Brain pericyte (primary cell): ENCODE results near the gene CFAP251.
"Not testable (repeated sequence)": the region's sequence is repeated elsewhere in the genome, so short reads cannot be mapped to it uniquely, and the experiment has no call there.

ENCODE experiments used
- DNase-seq: peaks from one replicate; pipeline ENCODE4 v3.0.0-alpha.2; 2012; ENCODE audit warnings: low read depth, low spot score

CFAP251 gene

DNA sequence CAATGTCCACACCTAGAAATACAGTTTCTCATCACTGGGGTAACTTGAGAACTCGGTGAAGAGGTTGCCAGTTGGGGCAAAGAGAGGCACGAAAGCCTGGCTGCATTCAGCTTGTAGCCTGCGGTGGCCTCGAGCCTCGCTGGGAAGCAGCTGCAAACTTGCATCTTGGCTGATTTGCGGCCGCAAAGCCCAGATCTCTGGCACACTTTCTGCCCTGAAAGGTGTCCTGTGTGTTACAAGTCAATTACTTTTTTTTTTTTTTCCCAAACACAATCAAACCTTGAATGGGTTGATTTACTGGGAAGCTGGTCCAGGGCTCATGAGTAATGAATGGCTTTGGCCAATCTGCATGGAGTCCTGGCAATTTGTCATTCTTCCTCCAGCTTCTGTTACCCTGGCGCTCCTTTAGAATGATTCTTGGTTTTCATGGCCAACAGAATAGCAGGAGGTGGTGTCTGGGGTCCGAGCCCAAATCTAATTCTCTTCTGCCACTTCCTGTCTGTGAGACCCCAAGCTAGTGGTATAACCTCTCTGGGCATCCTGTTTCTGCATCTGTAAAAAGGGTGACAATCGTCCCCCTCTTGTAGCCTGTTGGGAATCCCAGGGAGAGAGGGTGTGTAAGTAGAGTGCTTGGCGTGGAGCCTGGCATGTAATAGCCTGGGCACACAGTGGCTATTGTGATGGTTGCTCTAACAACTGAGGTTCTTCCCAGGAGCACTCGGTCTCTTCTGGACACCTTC lies 109.9 kb downstream of the CFAP251 start:
- DNase-seq = no peak

DNA sequence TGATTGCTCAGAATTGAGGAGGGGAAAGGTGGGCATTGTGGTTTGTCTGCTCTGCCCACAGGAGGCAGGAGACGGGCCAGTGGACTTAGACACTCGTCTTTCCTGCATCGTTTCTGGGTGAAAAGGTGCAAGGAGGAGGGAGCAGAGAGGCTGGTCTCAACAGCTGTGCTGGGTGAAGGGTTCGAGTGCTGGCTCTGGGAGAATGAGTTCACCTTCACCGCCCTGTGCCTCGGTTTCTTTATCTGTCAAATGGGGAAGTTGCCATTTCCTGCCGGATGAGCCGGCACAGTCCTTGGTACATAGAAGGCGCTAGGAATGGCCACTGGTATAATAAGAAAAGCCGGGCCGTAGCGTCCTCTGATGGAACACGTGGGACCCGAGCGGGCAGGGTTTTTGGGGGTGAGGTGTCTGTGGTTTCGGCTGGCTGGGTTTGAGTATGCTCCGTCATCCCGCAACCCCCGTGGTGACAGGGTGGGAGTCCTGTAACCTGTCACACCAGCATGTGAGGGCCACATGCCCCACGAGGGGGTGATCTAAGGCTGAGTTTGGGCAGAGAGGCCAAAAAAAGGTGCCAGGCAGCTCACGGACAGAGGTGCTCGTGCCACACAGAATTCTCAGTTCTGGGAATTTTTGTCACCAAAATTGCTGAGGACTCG lies 110.6 kb downstream of the CFAP251 start:
- no peak for DNase-seq

DNA sequence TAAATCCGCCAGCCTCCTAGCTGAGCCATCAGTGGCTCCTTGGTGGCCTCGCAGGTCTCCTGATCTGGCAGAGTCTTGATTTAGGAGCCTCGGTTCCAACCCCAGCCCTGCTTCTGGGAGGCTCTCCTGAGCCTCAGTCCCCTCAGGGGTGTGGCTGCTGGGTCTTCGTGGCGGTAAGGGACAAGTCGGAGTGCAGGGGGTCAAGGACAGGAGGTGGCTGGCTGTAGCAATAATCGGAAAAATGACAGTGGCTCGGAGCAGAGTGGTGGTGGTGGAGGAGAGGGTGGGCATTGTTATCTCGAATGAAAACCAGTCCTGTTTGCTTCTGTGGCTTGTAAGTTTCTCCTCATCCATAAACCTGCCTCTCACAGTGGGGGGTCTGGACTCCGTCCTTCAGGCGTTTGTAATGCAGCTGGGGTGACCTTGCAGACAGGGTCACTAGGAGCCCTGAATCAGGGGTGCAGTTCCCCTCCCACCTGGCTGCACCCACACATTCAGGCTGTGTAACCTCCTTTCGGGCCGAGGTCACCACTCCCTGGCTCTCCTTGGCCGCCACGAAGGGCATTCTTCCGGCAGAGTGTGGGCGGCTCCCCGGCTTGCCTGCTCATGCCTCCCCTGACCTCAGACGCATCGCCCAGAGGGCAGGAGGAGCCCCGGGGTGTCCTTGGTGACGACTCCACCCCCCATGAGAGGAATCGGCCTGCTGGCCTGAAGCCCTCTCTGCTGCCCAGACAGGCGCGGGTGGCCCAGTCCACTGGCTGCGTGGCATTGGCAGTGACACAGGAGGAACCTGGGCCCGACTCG lies 111.4 kb downstream of the CFAP251 start:
- DNase-seq = no peak

DNA sequence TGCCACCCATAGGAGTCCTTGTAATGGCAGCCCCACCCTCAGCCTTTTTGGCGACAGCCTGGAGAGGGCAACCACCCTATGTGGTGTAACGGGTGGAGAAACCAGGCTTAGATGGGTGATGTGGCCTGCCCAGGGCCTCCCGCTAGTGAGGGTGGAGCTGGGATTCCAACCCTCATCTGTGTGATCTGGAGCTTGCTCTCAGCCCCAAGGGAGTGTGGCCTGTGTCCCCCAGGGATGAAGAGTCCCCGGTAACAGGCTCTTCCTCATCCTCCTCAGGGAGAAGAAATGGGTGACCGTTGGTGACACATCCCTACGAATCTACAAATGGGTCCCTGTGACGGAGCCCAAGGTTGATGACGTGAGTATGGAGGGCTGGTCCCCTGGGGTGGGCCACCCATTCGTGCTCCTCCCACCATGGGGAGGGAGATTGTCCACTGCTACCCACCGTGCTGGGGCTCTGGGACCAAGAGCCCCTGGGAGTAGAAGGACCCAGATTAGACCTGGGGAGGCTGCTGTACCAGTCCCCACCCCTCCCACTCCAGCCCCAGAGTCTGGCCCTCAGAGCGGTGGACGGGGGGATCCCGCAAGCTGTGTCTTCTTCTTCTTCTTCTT lies 112.1 kb downstream of the CFAP251 start:
- no peak for DNase-seq

DNA sequence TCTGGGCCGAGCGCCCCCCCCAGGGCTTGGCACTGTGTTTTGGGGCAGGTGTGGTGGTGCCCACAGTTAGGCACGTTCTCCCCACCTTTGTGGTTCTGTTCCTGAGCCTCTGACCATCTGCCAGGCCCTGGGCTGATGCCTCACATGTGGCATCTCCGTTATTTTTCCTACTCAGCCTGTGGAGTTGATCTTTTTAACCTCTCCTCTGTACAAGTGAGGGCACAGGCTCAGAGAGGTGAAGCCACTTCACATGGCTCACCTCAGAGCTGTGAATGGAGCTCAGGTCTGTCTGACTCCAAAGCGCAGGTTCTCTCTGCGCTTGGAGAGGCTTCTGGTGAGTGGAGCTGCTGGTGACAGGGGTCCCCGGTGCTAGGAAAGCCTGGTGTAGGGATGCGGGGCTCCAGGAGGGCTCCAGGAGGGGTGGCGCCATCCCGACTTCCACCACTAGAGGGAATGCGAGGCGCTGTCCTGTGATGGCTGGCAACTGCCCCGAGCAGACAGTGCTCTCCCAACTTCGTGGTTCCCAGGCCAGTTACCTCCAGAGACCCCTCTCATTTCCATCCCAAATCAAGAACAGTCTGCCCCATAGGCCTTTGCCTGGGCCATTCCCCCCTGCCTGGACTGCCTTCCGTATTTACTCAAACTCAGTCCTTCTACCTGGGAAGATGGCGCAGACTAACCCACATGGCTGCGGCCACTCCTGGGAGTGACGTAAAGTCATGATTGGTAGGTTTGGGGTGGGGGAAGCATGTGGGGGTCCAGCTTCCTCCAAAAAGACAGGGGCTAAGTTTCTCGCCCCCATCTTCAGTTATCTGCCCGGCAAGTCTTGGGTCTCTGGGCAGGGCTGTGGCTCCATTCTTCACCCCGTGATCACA lies 113.2 kb downstream of the CFAP251 start:
- no peak for DNase-seq

DNA sequence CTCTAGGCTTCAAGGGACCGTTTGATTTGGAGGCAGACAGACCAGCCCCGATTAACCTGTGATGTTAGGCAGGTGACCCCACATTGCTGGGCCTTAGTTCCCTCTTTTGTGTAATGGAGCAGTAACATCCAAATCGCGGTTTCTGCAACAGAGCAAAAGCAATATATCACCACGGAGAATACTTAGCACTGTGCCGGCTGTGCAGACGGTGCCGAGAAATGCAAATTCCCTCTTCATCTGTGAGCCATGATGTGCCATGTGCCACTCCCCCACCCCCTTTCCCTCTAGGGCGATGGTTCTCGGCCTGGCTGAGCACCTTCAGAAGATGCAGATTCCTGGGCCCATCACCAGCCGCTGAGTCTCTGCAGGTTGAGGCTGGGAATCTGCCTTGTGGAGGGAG lies 114.2 kb downstream of the CFAP251 start:
- DNase-seq = no peak

DNA sequence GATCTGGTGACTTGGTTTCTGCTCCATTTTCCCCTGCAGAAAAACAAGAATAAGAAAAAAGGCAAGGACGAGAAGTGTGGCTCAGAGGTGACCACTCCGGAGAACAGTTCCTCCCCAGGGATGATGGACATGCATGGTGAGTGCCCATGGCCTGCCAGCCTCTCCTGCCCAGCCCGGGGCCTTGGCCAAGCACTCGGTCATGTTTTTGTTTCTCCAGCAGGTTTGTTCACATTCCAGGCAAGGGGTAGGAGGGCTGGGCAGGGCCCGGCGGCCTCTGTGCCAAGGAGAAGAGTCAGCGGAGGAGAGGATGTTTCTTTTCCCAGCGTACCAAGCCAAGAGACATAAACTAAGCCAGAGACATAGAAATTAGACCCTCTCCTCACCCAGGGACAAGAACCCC lies 116.9 kb downstream of the CFAP251 start:
- DNase-seq = no peak

DNA sequence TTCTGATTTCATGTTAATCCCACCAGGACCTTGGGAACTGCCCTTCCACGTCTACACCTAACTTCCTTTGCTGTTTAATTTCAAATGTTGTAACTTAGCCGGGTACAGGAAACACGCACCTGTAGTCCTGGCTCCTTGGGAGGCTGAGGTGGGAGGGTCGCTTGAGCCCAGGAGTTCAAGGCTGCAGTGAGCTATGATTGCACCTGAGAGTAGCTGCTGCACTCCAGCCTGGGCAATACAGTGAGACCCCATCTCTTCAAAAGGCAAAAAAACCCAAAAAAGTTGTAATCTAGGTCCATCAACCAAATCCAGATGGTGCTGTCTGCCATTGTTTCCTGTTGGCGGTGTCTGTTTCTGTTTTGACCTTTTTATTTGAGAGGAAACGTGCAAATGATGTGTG lies 117.8 kb downstream of the CFAP251 start:
- DNase-seq = no peak

DNA sequence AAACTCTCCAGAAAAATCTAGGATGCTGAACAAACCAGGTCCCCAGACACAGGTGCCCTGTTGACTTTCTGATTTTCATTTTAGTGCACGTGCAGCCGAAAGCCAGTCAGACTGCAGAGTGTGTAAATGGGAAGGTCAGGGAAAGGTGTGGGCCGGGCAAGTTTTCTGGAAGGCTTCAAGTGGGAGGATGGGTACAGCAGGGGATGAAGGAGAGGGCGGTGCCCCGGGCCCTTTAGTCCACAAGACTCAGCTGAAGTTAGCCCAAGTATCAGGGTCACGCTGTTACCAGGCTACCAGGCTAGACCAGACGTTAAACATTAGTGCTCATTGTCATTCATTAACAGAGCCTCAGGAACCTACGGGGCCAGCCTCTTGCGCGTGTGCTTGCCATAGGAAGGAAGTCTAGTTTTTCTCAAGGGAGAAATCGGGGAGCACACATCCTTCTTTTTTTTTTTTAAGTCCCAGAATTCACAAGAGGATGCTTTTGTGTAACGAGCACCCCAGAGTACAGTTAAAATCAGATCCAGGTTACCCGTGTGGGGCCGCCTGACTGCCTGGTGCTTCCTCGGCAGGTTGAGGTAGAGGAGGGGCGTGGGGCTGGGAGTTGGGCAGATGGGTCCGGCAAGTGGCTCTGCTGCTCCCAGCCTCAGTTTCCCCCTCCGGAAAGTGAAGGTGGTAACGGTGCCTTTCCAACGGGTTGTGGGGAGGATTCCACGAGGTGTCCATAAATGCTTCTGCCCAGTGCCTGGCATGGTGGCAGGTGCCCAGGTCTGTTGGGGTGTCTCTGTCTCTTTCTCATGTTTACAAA lies 122.4 kb downstream of the CFAP251 start:
- no peak for DNase-seq

DNA sequence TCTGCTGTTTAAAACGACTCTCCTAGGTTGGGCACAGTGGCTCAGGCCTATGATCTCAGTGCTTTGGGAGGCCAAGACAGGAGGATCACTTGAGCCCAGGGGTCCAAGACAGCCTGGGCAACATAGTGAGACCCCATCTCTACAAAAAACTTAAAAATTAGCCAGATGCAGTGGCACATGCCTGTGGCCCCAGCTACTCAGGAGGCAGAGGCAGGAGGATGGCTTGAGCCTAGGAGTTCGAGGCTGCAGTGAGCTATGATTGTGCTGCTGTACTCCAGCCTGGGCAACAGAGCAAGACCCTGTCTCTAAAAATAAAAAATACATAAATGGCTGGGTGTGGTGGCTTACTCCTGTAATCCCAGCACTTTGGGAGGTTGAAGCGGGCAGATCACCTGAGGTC lies 123.1 kb downstream of the CFAP251 start:
- DNase-seq = not testable (repeated sequence)

DNA sequence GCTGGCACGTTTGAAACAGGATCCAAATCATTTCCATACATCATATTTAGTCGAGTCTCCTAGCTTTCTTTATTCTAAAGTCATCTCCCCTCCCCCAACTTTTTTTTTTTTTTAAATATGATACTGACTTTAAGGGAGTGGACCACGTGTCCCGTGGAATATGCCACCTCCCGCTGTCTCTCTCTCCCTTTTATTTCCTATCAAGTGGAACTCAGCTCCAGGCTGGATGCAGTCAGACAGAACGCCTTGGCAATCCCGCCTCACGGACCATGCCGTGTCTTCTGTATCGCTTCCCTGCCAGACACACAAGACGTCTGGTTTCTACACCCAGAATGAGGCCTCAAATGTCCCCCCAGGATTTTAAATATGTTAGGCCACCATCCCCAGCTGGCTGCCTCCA lies 124.5 kb downstream of the CFAP251 start:
- no peak for DNase-seq

DNA sequence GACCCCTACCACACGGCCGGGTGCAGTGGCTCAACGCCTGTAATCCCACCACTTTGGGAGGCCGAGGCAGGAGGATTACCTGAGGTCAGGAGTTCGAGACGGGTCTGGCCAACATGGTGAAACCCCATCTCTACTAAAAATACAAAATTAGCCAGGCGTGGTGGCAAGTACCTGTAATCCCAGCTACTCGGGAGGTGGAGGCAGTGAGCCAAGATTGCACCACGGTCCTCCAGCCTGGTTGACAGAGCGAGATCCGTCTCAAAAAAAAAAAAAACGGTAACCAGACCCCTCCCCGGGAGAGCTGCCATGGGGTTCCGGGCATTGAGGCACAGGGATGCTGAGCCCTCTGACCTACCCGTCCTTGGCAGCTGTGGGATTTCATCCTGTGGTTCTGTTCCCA lies 125.1 kb downstream of the CFAP251 start:
- no peak for DNase-seq

DNA sequence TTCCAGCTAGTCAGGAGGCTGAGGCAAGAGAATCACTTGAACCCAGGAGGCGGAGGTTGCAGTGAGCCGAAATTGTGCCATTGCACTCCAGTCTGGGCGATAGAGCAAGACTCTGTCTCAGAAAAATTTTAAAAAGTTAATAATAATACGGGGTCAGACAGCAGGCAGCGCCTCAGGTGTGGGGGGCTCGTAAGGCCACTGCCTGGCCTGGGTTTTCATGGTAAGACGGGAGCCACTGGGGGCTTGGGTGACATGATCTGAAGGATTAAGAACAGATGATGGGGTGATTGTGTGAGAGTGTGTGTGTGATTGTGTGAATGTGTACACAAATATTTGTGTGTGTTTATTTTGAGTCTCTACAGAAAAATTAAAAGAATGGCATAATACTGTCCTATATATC lies 126.9 kb downstream of the CFAP251 start:
- no peak for DNase-seq

DNA sequence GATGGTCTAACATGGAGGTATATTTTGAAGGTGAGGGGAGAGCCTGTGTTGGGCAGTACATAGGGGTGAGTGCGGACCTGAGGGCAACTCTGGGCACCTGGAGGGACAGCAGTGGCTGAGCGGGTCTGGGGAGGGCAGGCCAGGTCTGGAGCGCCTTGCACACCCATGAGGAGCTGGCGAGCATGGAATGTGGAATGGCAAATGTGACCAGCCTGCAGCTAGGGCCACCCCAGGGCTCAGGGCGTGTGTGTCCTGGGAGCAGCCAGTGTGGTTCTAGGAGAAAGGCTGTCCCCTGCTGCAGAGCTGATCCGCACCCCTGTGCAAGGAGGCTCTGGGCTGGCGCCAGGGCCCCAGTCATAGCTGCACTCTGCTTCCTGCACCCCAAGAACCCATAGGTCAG lies 127.8 kb downstream of the CFAP251 start:
- DNase-seq = no peak

DNA sequence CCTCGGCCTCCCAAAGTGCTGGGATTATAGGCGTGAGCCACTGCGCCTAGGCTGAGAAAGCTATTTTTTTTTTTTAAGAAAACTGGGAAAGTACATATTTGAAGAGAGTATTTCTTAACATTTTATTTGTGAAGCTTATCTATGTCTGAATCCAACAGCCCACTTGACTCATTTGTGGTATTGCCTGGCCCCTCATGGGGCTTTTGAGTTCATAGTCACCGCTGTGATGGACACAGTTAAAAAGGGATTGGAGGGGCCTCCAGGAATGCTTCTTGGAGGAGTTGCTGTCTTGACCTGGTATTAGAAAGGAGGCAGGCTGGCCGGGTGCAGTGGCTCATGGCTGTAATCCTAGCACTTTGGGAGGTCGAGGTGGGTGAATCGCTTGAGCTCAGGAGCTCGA lies 129.8 kb downstream of the CFAP251 start:
- DNase-seq = no peak

DNA sequence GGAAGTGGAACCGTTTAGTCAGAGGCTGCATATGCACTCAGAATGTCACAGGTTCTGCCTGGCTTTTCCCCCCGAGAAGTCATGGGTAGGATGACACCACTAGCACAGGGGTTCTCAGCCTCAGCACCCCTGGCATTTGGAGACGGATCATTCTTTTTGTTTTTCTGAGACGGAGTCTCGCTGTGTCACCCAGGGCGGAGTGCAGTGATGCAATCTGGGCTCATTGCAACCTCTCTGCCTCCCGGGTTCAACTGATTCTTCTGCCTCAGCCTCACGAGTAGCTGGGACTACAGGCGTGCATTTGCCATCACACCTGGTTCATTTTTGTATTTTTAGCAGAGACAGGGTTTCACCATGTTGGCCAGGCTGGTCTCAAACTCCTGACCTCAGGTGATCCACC lies 131.4 kb downstream of the CFAP251 start:
- no peak for DNase-seq

DNA sequence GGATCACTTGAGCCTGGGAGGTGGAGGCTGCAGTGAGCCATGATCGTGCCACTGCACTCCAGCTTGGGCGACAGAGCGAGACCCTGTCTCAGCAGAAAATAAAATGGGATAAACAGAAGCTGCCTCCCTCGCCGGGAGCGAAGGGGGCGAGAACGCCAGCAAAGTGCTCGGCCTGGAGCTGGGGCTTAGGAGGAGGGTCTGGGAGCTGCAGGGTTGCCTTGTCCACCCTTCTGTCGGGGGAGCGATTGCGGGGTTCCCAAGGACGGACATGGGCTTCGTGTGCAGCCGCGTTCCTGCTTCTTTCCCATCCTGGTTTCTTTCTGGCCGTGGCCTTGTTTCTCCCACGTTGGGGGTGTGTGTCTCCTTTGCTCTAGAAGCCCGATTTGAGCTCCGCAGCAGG lies 132.3 kb downstream of the CFAP251 start:
- DNase-seq = no peak

DNA sequence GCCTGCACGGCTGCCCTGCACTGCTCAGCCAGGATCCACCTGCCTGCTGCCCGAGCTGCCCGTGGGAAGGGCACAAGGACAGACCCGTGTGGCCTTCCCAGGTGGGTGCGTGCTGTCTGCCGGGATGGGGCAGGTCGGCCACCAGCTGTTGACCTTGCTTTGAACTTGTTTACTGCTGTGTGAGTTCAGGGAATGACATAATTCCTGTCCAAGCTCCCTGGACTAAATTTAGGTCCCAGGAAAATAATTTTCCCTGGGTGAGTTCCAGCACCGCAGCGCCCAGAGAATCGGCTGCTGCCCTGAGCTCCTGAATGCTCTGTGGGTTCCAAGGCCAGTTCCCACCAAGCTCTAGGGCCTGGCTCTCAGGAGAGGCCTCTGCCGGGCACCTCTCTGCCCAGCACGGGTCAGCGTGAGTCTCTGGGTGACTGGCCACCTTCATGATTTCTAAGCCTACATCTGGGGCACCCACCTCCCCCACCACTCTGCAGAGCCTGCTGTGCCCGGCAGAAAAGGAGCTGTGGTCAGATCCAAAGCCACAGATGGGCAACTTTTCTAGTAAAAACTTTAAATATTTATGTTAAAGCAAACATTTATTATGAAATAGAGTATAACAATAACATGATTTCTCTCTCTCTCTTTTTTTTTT lies 133.0 kb downstream of the CFAP251 start:
- no peak for DNase-seq

DNA sequence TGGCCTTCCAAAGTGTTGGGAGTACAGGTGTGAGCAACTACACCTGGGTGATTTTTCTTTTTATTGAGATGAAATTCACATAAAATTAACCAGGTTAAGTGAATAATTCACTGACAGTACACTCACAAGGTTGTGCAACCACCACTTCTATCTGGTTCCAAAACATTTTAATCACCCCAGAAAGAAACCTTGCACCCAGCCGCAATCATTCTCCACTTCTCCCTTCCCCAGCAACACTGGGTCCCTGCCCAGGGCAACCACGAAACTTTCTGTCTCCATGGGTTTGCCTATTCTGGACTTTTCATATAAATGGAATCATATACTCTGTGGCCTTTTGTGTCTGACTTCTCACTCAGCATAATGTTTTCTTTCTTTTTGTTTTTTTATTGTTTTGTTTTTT lies 133.9 kb downstream of the CFAP251 start:
- no peak for DNase-seq
